ENCODE measurements around the gene PTX3.
A peak's percentile ranks its signal among the peaks of the same experiment; 100 is the strongest.

Gene PTX3

DNA sequence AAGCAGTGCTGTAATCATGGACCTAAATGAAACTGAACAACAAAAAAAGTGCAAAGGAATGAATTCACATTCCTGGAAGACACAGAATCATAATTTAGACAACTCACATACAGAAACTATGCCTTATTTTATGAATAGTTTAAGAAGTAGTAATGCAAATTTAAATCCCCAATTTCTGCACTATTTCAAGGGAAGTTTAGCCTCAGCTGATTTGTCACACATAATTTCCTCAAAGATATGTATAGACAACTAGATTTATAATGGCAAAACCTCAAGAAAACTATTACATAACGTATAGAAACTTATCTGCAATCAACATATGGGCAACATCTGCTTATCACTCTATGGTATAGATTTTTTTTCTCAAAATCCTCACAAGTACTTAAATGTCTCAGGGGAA is 7.8 kb upstream of the PTX3 start:
- Histone ChIP-seq H3K36me3 (ENCODE audit: insufficient read depth, low read depth, low read length) (no peaks in the 10 kb centered on the region), H3K9ac (ENCODE audit: low read depth, low read length) (no peak overlapping the region), H3K9me3 (ENCODE audit: insufficient read depth, low read depth, low read length) (no peaks in the 10 kb centered on the region; the same call in 1 of the 2 replicates), H3K27ac (ENCODE audit: low read length) (no peak overlapping the region), H3K4me3 (ENCODE audit: low read length) (no peak overlapping the region), H3K27me3 (ENCODE audit: insufficient read depth, low read length) (no peaks in the 10 kb centered on the region), H3K4me1 (ENCODE audit: insufficient read depth, low read length) (no peaks in the 10 kb centered on the region)

GRCh38 chr3:157429708-157430107 is 6.9 kb upstream of the PTX3 start:
- H3K4me1 ChIP-seq (ENCODE audit: insufficient read depth, low read length), result no peaks in the 10 kb centered on the region
- no peaks in the 10 kb centered on the region; the same call in 1 of the 2 replicates for H3K9me3 ChIP-seq (ENCODE audit: insufficient read depth, low read depth, low read length)
- no peak overlapping the region for H3K9ac ChIP-seq (ENCODE audit: low read depth, low read length)
- no peaks in the 10 kb centered on the region for H3K27me3 ChIP-seq (ENCODE audit: insufficient read depth, low read length)
- no peaks in the 10 kb centered on the region for H3K36me3 ChIP-seq (ENCODE audit: insufficient read depth, low read depth, low read length)
- H3K4me3 ChIP-seq (ENCODE audit: low read length), result no peak overlapping the region
- no peak overlapping the region for H3K27ac ChIP-seq (ENCODE audit: low read length)

GRCh38 chr3:157438194-157438730 is 1.6 kb downstream of the PTX3 start:
- H3K36me3 ChIP-seq (ENCODE audit: insufficient read depth, low read depth, low read length), result no peaks in the 10 kb centered on the region
- no peaks in the 10 kb centered on the region for H3K9me3 ChIP-seq (ENCODE audit: insufficient read depth, low read depth, low read length)
- peak overlapping the region; percentile 86 for H3K4me3 ChIP-seq (ENCODE audit: low read length)
- H3K27ac ChIP-seq (ENCODE audit: low read length), result peak overlapping the region; percentile 52
- peaks cover 33% of the 10 kb centered on the region for H3K27me3 ChIP-seq (ENCODE audit: insufficient read depth, low read length)
- H3K4me1 ChIP-seq (ENCODE audit: insufficient read depth, low read length), result 0 out of 2 replicates have a peak, but pooled peaks cover 3% of the 10 kb centered on the region
- peak overlapping the region; percentile 82; the same call in 1 of the 2 replicates for H3K9ac ChIP-seq (ENCODE audit: low read depth, low read length)

GRCh38 chr3:157441102-157441624 is 4.5 kb downstream of the PTX3 start:
- peaks cover 31% of the 10 kb centered on the region for H3K27me3 ChIP-seq (ENCODE audit: insufficient read depth, low read length)
- H3K9ac ChIP-seq (ENCODE audit: low read depth, low read length), result no peak overlapping the region
- no peaks in the 10 kb centered on the region for H3K9me3 ChIP-seq (ENCODE audit: insufficient read depth, low read depth, low read length)
- H3K4me1 ChIP-seq (ENCODE audit: insufficient read depth, low read length), result 0 out of 2 replicates have a peak, but pooled peaks cover 3% of the 10 kb centered on the region
- no peak overlapping the region for H3K27ac ChIP-seq (ENCODE audit: low read length)
- H3K4me3 ChIP-seq (ENCODE audit: low read length), result no peak overlapping the region
- no peaks in the 10 kb centered on the region for H3K36me3 ChIP-seq (ENCODE audit: insufficient read depth, low read depth, low read length)

- Histone ChIP-seq H3K4me3 (ENCODE audit: low read length) (no peak overlapping the region), H3K27me3 (ENCODE audit: insufficient read depth, low read length) (peaks cover 17% of the 10 kb centered on the region), H3K36me3 (ENCODE audit: insufficient read depth, low read depth, low read length) (no peaks in the 10 kb centered on the region), H3K9me3 (ENCODE audit: insufficient read depth, low read depth, low read length) (no peaks in the 10 kb centered on the region), H3K9ac (ENCODE audit: low read depth, low read length) (no peak overlapping the region), H3K4me1 (ENCODE audit: insufficient read depth, low read length) (0 out of 2 replicates have a peak, but pooled peaks cover 3% of the 10 kb centered on the region), H3K27ac (ENCODE audit: low read length) (no peak overlapping the region)
Observed at GRCh38 chr3:157442729-157443128, 6.1 kb downstream of the PTX3 start.

DNA sequence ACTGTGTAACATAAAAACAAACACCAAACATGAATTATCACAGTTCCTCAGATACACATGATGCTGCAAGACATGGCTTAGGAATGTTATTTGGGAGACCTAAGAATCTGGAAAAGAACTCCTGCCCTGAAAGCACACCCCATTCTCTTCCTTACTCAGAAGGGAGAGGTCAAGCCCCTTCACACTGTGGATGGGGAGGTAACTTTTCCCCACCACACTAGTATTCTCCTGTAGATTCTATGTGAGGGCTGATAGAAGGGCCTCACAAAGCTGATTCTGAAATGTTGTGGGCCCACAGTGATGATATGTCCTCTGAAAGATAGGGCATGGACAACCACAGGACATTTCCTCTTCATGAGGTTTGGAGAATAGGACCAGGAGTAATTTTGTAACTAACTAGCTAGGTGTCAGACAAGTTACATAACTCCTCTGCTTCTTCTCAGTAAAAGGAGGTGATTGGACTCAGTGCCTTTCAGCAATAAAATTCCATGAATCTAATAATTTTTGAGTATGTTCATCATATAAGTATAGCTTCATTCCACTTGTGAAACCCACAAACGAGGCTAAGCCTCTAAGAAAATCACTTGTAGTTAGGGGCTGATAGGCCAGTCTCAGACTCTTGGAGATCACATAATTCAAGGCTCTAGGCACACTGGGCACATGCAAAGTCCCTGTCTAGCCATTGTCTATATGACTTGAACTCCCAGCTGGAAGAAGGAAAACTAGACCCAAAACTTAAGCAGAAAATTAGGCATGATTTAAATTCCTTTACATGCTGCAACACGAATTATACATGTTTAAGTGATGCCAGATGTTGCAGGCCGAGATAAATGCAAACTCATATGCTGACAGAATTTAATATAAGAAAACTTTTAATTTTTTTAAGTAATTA is 7.5 kb downstream of the PTX3 start:
- no peaks in the 10 kb centered on the region for H3K9me3 ChIP-seq (ENCODE audit: insufficient read depth, low read depth, low read length)
- no peaks in the 10 kb centered on the region for H3K4me1 ChIP-seq (ENCODE audit: insufficient read depth, low read length)
- no peak overlapping the region for H3K27ac ChIP-seq (ENCODE audit: low read length)
- no peak overlapping the region for H3K9ac ChIP-seq (ENCODE audit: low read depth, low read length)
- H3K4me3 ChIP-seq (ENCODE audit: low read length), result no peak overlapping the region
- peaks cover 3% of the 10 kb centered on the region; the same call in 1 of the 2 replicates for H3K27me3 ChIP-seq (ENCODE audit: insufficient read depth, low read length)
- H3K36me3 ChIP-seq (ENCODE audit: insufficient read depth, low read depth, low read length), result no peaks in the 10 kb centered on the region

GRCh38 chr3:157444797-157445184 is 8.1 kb downstream of the PTX3 start:
- no peaks in the 10 kb centered on the region for H3K36me3 ChIP-seq (ENCODE audit: insufficient read depth, low read depth, low read length)
- H3K9ac ChIP-seq (ENCODE audit: low read depth, low read length), result no peak overlapping the region
- H3K9me3 ChIP-seq (ENCODE audit: insufficient read depth, low read depth, low read length), result no peaks in the 10 kb centered on the region
- no peak overlapping the region for H3K4me3 ChIP-seq (ENCODE audit: low read length)
- no peak overlapping the region for H3K27ac ChIP-seq (ENCODE audit: low read length)
- no peaks in the 10 kb centered on the region for H3K4me1 ChIP-seq (ENCODE audit: insufficient read depth, low read length)
- H3K27me3 ChIP-seq (ENCODE audit: insufficient read depth, low read length), result no peaks in the 10 kb centered on the region

- H3K27me3 ChIP-seq (ENCODE audit: insufficient read depth, low read length), result no peaks in the 10 kb centered on the region
- H3K9me3 ChIP-seq (ENCODE audit: insufficient read depth, low read depth, low read length), result no peaks in the 10 kb centered on the region
- H3K27ac ChIP-seq (ENCODE audit: low read length), result no peak overlapping the region
- H3K4me3 ChIP-seq (ENCODE audit: low read length), result no peak overlapping the region
- H3K36me3 ChIP-seq (ENCODE audit: insufficient read depth, low read depth, low read length), result no peaks in the 10 kb centered on the region
- no peaks in the 10 kb centered on the region for H3K4me1 ChIP-seq (ENCODE audit: insufficient read depth, low read length)
- H3K9ac ChIP-seq (ENCODE audit: low read depth, low read length), result no peak overlapping the region
Observed at GRCh38 chr3:157445857-157446256, 9.2 kb downstream of the PTX3 start.

GRCh38 chr3:157447026-157447694 is 10.5 kb downstream of the PTX3 start:
- H3K36me3 ChIP-seq (ENCODE audit: insufficient read depth, low read depth, low read length), result no peaks in the 10 kb centered on the region
- H3K9me3 ChIP-seq (ENCODE audit: insufficient read depth, low read depth, low read length), result no peaks in the 10 kb centered on the region
- no peak overlapping the region for H3K9ac ChIP-seq (ENCODE audit: low read depth, low read length)
- H3K4me3 ChIP-seq (ENCODE audit: low read length), result no peak overlapping the region
- H3K4me1 ChIP-seq (ENCODE audit: insufficient read depth, low read length), result no peaks in the 10 kb centered on the region
- no peak overlapping the region for H3K27ac ChIP-seq (ENCODE audit: low read length)
- H3K27me3 ChIP-seq (ENCODE audit: insufficient read depth, low read length), result no peaks in the 10 kb centered on the region

DNA sequence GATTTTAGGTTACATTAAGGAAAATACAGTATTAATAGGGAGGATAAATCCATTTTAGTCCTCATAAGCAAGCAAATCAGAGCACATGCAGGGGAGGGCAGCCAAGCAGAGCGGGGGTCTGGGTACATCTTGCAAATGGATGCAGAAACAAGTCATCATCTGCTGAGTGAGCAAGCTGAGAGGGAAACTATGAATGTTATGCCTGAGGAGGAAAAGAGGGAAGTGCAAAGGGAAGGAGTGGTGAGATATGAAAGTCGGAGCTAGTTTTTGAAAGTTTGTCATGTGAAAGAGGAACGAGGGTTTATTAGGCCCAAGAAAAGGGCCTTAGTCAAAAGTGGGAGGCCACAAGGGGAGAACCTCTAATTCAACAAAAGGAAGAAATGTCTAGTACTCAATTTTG is 15.4 kb downstream of the PTX3 start:
- no peak overlapping the region for H3K27ac ChIP-seq (ENCODE audit: low read length)
- H3K9me3 ChIP-seq (ENCODE audit: insufficient read depth, low read depth, low read length), result no peaks in the 10 kb centered on the region
- no peak overlapping the region for H3K4me3 ChIP-seq (ENCODE audit: low read length)
- H3K36me3 ChIP-seq (ENCODE audit: insufficient read depth, low read depth, low read length), result no peaks in the 10 kb centered on the region
- H3K4me1 ChIP-seq (ENCODE audit: insufficient read depth, low read length), result no peaks in the 10 kb centered on the region
- no peaks in the 10 kb centered on the region for H3K27me3 ChIP-seq (ENCODE audit: insufficient read depth, low read length)
- no peak overlapping the region for H3K9ac ChIP-seq (ENCODE audit: low read depth, low read length)

DNA sequence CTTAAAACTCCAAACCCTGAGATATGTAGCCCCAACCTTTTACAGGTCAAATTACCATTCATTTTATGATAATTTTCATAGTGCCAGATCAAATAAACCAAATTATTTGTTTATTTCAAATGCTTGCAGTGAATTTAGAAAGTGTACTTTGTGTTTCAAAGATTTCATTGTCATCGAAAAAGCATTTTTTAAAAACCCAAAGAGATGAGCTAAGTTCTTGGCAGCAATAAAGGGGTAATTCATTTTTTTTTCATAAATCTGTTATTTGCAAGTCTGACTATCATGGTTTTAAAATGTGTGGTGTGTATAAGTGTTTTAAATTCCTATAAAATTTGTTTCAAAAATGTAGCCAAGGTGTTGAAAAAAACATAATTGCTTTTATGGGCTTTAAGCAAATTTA is 17.2 kb downstream of the PTX3 start:
- H3K9me3 ChIP-seq (ENCODE audit: insufficient read depth, low read depth, low read length), result no peaks in the 10 kb centered on the region
- no peaks in the 10 kb centered on the region for H3K36me3 ChIP-seq (ENCODE audit: insufficient read depth, low read depth, low read length)
- H3K27ac ChIP-seq (ENCODE audit: low read length), result no peak overlapping the region
- no peak overlapping the region for H3K9ac ChIP-seq (ENCODE audit: low read depth, low read length)
- H3K4me1 ChIP-seq (ENCODE audit: insufficient read depth, low read length), result no peaks in the 10 kb centered on the region
- H3K4me3 ChIP-seq (ENCODE audit: low read length), result no peak overlapping the region
- H3K27me3 ChIP-seq (ENCODE audit: insufficient read depth, low read length), result no peaks in the 10 kb centered on the region
